ENCODE results near the gene PAX3.

DNA sequence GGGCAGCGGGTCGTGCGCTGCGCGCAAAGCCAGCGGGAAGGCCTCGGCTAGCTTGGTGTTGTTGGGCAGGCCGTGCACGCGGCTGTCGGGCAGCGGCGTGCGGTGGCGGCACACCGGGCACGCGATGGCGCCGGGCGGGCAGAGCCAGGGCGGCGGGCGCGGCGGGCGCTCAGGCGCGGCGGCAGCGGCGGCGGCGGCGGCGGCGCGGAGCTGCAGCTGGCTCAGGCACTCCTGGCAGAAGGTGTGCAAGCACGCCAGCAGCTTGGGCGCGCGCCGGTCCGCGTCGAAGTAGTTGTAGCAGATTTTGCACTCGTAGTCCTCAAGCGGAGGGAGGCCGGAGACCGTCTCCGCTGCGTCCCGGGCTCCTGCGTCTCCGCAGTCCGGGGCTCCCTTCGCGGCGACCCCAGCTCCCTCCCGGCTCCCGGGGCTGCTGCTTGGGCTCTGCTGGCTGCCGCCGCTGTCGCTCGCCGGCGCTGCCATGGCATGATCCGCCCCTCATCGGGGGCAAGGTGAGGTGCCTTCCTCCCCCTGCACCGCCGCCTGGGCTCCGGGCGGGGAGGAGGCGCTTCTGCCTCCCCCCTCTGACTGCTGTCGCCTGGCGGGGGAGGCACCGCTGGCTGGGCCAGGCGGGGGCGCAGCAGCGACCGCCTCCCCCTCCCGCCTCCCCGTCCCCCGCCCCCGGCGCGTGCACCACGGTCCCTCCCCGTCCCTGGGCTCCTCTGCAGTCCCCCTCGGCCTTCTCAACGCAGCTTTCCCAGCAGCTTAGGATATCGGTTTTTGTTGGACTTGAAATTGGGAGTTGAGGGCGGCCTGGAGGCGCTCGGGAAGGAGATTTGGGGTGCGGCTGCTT, 21.0 kb upstream of the PAX3 start:
- TF ChIP-seq YY1 (IDR thresholded peaks at IDR 0.05; ENCODE audit: insufficient read depth, insufficient read length) = no peak
- no peak for TF ChIP-seq SUZ12 (IDR thresholded peaks at IDR 0.05; ENCODE audit: extremely low read depth, insufficient read depth, insufficient read length)
- TF ChIP-seq ZNF274 (IDR thresholded peaks at IDR 0.05; ENCODE audit: low read depth, low read length) = no peak
